ENCODE measurements around the gene TYW3. TPM values are rescaled to one million over a fixed set of nuclear protein-coding genes. Genes with fewer than 3 reads are reported as not detected.

TYW3 gene
- total and polyA plus RNA-seq, 2 of the 8 experiments (the other 6 are each of a cell fraction or from before 2014, with no cell fraction given), result 6.9 to 31.4 TPM

- H3K4me3 ChIP-seq (ENCODE audit: extremely low read depth in 1 of 4, insufficient read depth in 2 of 4, low read depth in 3 of 4, low read length in 4 of 4), result no peak overlapping the region
- FAIRE-seq, result no peak
- no peak overlapping the region for H3K4me2 ChIP-seq (ENCODE audit: insufficient read depth in 1 of 2, low read depth in 2 of 2, low read length in 2 of 2)
- H3K4ac ChIP-seq (replicated peaks; ENCODE audit: insufficient read length, low read depth, low read length), result no peak overlapping the region
- no peaks in the 10 kb centered on the region for H3K79me2 ChIP-seq (ENCODE audit: control insufficient read depth in 1 of 2, insufficient read depth in 2 of 2, low read length in 2 of 2)
- H2BK15ac ChIP-seq (ENCODE audit: low read length), result no peak overlapping the region
- no peak overlapping the region for H3K18ac ChIP-seq (ENCODE audit: extremely low read depth, low read length)
- H3K27ac ChIP-seq (ENCODE audit: low read depth, low read length), result no peak overlapping the region
- CTCF ChIA-PET (ENCODE audit: partially characterized antibody), result interaction anchor here (1.4 to 2.0 kb wide), 3 partner anchors 15 to 467 kb away, joined by 3 to 9 read pairs (median 6); no protein-coding TSS in a partner anchor
- no peak overlapping the region for H2BK120ac ChIP-seq (replicated peaks; ENCODE audit: low read depth, low read length)
- no peaks in the 10 kb centered on the region for H3K27me3 ChIP-seq (replicated peaks in 1 of 4; ENCODE audit: control insufficient read depth in 3 of 4, extremely low read depth in 1 of 4, insufficient read depth in 3 of 4, low read length in 3 of 4)
- H2AFZ ChIP-seq (ENCODE audit: low read length), result no peak overlapping the region
- no peak overlapping the region for H4K91ac ChIP-seq (replicated peaks; ENCODE audit: insufficient read length, low read length)
- H3K23me2 ChIP-seq (ENCODE audit: low read depth, low read length), result no peaks in the 10 kb centered on the region; the same call in 1 of the 2 replicates
- no peak overlapping the region for H3K9ac ChIP-seq (replicated peaks in 1 of 4; ENCODE audit: extremely low read depth in 1 of 4, low read depth in 3 of 4, low read length in 3 of 4)
- H3K23ac ChIP-seq (ENCODE audit: insufficient read length), result no peak overlapping the region
- POLR2A ChIA-PET (ENCODE audit: partially characterized antibody), result no interaction called here
- no peaks in the 10 kb centered on the region for H3K79me1 ChIP-seq (ENCODE audit: low read depth, low read length)
- no peak overlapping the region for H3K14ac ChIP-seq (ENCODE audit: insufficient read length)
- H4K8ac ChIP-seq (ENCODE audit: extremely low read depth, insufficient read depth, low read length), result no peak overlapping the region
- H4K5ac ChIP-seq (ENCODE audit: insufficient read length, low read depth, low read length), result no peak overlapping the region
- H3K36me3 ChIP-seq (ENCODE audit: control insufficient read depth in 2 of 4, insufficient read depth in 4 of 4, low read length in 3 of 4), result no peaks in the 10 kb centered on the region
- H2BK5ac ChIP-seq (ENCODE audit: low read depth, low read length), result no peak overlapping the region
- H3K4me1 ChIP-seq (replicated peaks in 1 of 4; ENCODE audit: control insufficient read depth in 3 of 4, insufficient read depth in 4 of 4, low read length in 3 of 4), result no peaks in the 10 kb centered on the region
- H2AK5ac ChIP-seq (ENCODE audit: low read depth, low read length), result no peak overlapping the region
- H3K9me3 ChIP-seq (ENCODE audit: insufficient read depth in 2 of 2, low read depth in 1 of 2, low read length in 1 of 2), result no peaks in the 10 kb centered on the region
- no peak overlapping the region for H2BK20ac ChIP-seq (ENCODE audit: low read length)
- no peak for DNase-seq (ENCODE audit: low read depth in 1 of 2, low spot score in 2 of 2)
- no peak overlapping the region for H2BK12ac ChIP-seq (ENCODE audit: low read depth, low read length)
- no peaks in the 10 kb centered on the region for H4K20me1 ChIP-seq (replicated peaks in 1 of 2; ENCODE audit: control insufficient read depth in 1 of 2, insufficient read depth in 2 of 2, low read length in 2 of 2)
- no peak overlapping the region for H3K56ac ChIP-seq (replicated peaks; ENCODE audit: insufficient read length, low read depth, low read length)
- TF ChIP-seq GABPA (IDR thresholded peaks at IDR 0.05; ENCODE audit: borderline replicate concordance, insufficient read depth, low read length), result no peak
- no peak for TF ChIP-seq CREB1 (IDR thresholded peaks at IDR 0.05)
- no peak for TF ChIP-seq RBBP5 (IDR thresholded peaks at IDR 0.05; ENCODE audit: borderline replicate concordance, low read depth, low read length)
- no peak for TF ChIP-seq BRCA1 (IDR thresholded peaks at IDR 0.05; ENCODE audit: low read depth, low read length)
- TF ChIP-seq NANOG (IDR thresholded peaks at IDR 0.05; ENCODE audit: insufficient read depth, low read depth, low read length, poor library complexity, severe bottlenecking), result no peak
- TF ChIP-seq RFX5 (IDR thresholded peaks at IDR 0.05; ENCODE audit: borderline replicate concordance, low read depth, low read length), result no peak
- TF ChIP-seq FOSL1 (IDR thresholded peaks at IDR 0.05; ENCODE audit: insufficient read depth, low read depth, low read length), result no peak
- no peak for TF ChIP-seq ATF3 (IDR thresholded peaks at IDR 0.05; ENCODE audit: insufficient read depth, low read depth, low read length)
- no peak for TF ChIP-seq CBX8 (IDR thresholded peaks at IDR 0.05; ENCODE audit: borderline replicate concordance, low read depth, low read length)
- TF ChIP-seq TCF12 (IDR thresholded peaks at IDR 0.05; ENCODE audit: low read depth, low read length), result no peak
- no peak for TF ChIP-seq CTCF (IDR thresholded peaks at IDR 0.05; ENCODE audit: control extremely low read depth in 1 of 3, insufficient read depth in 1 of 3, low read depth in 1 of 3, low read length in 3 of 3)
- TF ChIP-seq POU5F1 (IDR thresholded peaks at IDR 0.05; ENCODE audit: low read depth, low read length), result no peak
These were observed 57.5 kb downstream of the TYW3 start for GRCh38 chr1:74790453-74790852.
